Activated T-cell treated with anti-CD3 and anti-CD28 coated beads, Interleukin-2, amount 50 U/mL, for 1 hour (primary cell): Measurements from ENCODE around the gene HEPN1.
A peak's percentile ranks its signal among the peaks of the same experiment; 100 is the strongest.

Experiments used
- DNase-seq: peaks from one replicate; pipeline ENCODE4 v3.0.0-alpha.2; 2020

Gene HEPN1

DNA sequence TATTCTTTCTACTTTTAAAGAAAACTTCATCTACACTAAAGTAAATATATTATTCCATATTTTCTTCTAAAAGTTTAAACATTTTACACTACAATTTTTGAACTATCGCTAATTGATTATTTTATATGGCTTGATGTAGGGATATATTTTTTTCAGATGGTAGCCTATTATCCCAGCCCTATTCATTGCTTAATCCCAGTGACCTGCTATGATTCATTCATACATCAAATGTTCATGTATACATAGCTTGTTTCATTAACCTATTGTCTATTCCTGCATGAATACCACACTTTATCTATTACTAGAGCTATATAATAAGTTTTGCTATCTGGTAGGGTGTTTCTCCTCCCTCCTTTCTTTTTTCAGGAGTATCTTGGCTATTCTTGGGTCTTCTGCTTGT lies 16.4 kb upstream of the HEPN1 start:
- no peak for DNase-seq

DNA sequence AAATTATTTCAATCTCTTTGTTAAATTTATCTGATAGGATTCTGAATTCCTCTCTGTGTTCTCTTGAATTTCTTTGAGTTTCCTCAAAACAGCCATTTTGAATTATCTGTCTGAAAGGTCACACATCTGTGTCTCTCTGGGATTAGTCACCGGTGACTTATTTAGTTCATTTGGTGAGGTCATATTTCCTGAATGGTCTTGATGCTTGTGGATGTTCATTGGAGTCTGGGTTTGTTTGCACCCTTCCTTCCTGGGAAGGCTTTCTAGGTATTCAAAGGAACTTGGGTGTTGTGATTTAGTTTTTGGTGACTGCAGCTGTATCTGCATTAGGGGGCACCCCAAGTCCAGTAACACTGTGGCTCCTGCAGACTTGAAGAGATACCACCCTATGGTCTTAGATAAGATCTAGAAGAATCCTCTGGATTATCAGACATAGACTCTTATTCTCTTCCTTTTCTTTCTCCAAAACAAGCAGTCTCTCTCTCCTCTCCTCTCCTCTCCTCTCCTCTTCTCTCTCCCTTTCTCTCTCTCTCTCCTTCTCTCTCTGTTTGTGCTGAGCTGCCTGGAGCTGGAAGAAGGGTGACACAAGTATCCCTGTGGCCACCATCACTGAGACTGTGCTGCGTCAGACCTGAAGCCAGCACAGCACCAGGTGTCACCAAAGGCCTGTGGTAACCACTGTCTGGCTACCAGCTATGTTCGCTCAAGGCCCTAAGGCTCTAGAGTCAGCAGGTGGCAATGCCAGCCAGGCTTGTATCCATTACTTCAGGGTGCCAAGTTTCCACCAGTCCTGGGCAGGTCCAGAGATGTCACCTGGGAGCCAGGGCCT lies 3.3 kb upstream of the HEPN1 start:
- no peak for DNase-seq

DNA sequence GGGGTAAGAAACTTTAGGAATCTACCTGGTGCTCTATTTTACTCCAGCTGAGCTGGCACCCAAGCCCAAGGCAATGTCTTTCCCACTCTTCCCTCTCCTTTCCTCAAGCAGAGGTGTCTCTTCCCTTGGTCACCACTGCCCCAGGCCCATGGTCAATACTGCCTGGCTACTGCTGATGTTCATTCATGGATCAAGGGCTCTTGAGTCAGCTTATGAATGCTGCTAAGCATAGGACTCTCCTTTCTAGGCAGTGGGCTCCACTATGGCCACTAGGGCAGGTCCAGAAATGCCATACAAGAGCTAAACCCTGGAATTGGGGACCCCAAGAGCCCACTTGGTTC lies 2.7 kb upstream of the HEPN1 start:
- DNase-seq: no peak

DNA sequence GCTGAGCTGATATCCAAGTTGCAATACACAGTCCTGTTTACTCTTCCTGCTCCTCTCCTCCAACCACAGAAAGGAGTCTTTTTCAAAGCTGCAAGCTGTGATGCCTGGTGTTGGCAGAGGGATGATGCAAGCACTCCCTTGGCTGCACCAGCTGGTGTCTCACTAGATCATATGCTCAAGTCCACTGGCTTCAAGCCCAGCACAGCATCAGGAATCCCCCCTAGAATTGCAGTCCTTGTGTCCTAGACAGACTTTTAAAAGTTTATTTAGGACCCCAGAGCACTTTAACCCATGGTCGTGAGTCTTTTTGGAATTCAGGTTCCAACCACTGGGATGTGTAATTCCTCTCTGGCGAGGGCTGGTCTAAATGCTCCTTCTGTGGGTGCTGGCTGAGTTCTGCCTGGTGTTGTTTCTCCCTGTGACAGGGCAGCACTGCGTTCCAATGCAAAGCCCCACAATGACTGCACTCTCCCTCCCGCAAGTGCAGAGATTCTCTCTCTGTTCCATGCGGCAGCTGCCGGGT lies 1.9 kb upstream of the HEPN1 start:
- no peak for DNase-seq

DNA sequence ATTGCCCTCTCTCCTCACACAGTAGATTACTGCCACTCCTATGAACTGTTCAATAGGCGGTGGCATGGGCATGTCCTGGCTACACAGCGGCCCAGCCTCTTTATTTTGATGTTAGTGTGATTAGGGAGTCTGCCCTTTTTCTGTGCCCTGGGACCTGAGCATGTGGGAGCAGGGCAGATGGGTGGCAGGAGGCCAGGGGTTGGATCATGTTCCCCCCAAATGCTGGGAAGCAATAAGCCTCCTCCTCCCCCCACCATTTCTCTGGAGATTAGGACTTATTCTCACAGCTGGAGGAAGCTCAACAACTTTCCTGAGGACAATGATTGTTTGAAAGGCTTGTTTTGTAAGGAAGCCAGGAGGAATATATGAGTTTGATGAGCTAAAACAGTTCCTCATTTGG lies 848 bp downstream of the HEPN1 start:
- no peak for DNase-seq

DNA sequence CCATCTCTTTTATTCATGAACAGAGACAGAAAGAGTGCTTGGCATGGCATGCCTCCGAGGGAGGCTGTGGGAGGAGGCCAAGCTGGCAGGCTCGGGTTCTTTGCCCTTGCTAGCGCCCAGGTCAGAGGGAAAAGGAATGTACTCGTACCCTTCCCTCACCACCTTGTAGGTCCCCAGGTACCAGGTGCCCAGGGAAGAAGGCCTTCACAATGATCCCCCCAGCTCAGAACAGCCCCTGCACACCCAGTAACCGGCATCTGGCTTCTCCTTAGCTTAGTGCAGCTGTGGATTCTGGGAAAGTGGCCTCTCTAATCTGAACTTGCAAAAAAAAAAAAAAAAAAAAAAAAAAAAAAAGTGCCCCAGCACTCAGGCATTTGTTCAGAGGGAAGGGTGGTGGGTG lies 1.3 kb downstream of the HEPN1 start:
- DNase-seq: no peak

DNA sequence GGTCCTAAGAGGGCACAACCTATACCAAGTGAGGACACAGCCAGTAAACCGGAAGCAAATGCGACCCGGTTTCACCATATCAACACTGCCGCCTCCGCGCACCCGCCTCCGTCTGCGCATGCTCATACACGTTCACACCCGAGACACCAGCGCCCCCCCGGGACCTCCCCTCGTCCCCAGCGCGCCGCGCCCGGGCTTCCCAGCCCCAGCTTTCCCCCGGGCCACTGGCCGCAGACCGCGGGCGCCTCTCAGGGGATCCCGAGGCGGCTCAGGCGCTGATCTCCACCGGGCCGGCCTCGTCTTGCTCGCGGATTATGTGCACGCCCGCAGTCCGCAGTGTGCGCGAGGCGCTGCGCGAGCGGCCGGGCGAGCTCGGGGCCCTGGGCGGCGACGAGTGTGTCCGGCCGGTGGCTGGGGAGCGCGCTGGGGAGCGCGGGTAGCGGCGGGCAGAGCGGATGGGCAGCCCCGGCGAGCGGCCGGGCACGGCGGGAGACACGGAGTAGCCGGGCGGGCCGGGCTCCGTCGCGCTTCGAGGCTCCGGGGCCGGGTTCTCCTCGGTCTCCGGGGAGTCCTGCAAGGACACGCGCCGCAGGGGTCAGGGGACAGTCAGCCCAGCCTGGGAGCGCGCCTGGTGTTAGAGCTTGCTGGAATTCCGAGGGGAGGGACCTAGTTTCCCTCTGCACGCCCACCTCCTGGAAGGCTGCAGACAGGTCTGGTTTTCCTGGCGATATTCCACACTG lies 2.0 kb downstream of the HEPN1 start:
- DNase-seq: peak; percentile 76

DNA sequence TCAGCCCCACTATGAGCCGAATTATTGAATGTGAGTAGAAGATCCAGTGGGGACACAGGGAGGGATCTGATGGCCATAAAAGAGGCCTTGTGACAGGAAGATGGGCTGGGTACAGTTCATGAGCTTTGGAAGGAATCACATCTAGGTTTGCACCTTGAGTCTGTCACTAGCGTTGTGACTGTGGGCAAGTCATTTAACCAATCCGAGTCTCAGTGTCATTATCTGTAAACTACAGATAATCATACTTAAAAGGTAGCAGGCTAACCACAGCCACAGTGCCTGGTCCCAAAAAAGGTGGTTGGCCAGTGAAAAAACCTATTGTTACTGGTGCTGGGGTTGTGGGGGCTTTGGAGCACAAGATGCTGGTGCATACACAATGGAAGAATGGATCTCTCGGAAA lies 3.8 kb downstream of the HEPN1 start:
- DNase-seq: no peak

DNA sequence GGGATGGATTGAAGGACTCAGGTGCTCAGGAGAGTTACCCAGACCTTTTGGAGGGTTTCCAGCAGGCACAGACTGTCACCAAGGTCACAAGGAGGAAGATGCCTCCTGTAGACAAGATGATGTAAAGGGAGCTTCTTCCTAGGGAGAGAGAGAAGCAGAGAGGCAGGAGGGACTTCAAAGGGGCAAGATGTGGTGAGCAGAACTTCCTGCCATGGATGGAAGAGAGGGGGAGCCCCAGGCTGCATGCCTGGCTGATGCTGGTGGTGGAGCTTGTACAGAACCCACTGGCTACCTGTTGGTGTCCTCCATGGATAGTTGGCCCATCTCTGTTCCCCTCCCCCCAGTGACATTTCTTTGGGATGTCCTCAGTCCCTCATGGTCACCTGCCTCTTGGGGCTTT lies 4.2 kb downstream of the HEPN1 start:
- no peak for DNase-seq

DNA sequence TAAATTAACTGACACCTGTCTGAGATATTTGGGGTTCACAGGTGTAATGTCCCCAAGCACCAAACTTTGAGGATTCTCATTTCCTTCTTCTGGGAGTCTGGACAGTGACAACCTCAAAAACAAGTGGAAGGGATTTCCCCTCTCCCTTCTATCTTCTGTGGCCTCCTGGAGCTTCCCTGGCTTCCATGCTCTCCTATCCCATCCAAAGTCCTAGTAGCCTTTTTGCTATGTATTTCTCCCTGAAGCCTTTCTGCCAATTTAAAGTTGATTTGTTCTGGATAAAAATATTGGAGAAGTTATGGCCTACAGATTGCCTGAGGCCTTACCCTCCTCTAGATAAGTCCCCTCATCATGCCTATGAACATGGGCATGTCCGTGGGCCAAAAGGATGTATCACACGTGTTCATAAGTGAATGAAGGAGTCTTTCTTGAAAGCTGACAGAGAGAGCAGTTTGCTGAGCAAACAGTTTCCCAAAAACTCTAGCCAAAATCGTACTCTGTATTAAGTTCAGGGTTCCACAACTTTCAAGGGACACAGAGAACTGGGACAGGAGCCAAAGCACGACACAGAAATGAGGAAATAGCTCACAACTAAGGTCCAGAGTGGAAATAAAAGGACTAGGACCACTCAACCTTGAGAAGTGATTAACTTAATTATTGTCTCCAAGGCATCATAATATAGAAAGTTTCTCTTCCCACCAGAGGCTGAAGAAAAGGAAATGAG lies 10.1 kb downstream of the HEPN1 start:
- DNase-seq: no peak

DNA sequence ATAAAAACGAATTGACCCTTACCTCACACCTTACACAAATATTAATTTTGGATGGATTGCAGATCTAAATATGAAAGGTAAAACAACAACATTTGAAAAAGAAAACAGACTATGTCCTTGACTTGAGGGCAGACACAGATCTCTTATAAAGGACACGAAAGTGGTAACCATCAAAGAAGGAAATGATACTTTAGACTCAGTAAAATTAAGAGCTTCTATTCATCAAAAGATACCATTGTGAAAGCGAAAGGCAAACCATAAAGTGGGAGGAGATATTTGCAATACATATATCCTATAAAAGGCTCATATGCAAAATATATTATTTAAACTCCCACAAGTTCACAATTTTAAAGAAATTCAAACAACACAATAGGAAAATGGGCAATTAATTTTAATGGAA lies 11.7 kb downstream of the HEPN1 start:
- no peak for DNase-seq

DNA sequence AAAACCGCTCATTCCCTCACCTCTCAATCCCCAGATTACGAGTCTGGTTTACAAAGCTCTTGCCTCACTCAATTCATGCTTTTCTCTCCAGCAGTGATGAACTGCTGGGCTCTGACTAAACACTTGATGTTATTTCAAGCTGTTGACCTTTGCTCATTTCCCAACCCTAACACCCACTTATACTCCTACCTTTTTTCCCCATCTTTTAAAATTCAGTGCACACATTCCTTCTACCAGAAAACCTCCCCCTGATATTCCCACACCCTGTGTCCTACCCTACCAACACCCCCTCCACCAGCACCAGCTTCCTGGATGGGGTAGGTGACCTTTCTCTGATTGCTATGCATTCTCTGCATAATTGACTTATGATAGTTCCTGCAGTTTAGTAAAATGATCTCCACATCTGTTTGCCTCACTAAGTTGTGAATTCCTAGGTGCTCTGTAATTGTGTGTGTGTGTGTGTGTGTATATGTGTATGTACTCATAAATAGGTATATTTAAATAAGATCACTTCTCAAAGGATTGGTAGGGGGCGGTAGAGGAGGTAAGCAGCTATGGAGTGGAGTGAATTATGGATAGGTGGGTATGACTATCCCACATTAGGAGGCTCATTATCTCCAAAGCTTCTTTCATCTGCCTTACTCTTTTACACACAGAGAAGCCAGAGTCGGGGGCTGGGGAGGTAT lies 16.0 kb downstream of the HEPN1 start:
- no peak for DNase-seq

DNA sequence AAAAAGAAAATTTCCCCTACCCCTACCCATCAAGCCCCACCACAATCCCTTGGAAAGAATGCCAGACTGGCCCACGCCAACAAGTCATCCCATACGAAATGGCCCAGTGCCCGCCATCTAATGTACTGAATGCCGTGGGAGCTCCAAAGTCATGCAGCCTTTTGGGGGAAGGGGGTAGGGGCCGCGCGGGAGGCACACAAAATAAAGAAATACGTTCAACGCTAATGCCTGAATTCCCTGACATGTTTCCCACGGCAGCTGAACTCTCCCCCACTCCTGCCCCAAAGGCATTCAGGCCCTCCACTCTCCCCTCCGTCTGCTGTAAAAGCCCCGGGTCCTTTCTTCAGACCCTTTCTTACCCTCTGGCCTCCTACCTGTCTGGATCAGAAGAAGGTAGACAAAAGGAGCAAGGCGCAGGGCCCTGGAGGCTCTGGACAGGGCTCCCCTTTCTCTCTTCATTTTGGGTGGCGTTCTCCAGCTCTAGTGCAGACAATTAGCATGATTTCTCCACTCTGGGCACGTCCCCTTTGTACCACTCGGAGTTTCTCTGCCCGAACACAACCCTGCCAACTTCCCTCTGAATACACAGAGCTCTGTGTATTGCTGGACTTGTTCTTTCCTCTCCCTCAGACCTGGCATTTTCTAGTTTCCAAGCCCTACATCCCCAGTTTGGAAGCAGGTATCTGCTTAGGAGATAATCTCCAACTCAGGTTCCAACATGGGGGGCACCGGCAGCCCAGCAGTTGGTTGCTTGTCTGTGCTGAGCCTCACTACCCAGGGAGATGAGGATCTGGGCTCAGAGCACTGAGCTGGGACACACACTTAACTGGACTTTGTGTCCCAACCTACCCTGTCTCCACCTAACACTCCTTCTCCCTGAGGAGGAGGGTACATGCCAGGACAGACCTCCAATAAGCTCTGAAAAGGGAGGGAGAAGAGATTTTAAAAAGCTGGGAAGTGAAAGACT lies 16.8 kb downstream of the HEPN1 start, which contains the start of gene HEPACAM:
TSS of gene HEPACAM (minus strand) at position 500 of the 967 bp plus-strand sequence. CDS start at position 459, 41 bp downstream.
- DNase-seq: no peak

DNA sequence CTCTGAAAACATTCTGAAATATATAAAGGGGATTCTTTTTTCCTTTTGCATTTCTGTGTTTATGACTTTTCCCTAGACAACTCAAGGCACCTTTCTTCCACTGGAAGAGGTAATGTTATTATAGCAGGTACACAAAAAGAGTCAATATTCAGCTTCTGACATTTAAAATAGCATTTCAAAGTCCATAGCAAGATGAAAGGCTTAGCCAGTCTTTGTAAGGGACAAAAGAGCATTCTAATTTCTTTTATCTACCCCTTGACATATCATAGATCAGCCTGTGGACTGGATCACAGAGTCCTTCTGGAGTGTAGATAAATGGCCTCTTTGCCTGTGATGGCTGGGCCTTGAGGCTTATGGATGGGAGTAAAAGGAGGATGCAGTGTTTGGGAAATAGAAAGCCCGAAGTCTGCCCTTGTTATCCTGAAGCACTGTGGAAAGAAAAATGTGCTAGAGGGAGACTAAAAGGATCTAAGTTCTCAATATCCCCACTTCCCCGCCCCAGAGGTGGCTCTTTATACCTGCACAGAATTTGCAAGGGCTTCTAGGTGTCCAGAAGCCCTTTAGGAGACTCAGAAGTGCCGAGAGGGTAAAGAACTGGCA lies 18.4 kb downstream of the HEPN1 start:
- DNase-seq: no peak

DNA sequence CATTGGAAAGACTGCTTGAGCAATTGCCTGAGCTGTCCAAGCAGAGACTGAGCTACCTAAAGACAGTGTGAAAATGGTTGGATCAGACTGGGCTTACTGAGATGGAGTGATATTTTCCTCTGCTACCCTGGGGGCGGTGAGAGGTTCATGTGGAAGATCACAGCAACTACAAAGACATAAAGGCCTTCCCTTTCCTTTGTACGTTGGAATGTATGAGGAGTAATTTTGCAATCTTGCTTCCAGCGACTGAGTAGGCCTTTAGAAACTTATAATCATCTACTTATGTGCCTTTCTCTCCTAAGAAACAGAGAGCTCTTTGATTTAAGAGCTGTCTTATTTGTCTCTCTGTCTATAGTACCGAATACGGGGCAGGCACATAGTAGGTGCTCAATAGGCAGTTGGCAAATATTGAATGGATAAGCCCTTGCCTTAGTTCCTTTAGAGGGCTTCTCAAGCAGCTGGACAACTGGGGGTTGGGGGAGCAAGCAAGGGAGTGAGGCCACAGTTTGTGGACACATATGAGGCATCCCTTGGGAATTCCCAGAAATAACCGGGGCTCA lies 19.2 kb downstream of the HEPN1 start:
- DNase-seq: no peak

DNA sequence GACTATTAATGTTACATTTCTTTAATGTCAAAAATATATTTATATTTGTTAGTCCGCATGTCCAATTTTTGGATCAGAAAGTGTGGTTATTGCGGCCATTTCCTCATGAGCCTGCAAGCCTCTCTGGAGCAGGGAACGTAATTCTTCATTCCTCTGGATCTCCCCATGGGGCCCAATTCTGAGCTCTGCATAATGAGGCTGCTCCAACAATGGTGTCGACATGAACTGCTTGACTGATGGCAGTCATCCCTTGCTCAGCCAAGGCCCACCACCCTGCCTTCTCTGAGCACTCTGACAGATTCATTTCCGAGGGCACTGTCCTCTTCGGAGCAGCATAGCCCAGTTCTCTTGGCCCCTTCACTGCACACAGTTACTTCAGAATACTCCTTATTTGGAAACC lies 19.9 kb downstream of the HEPN1 start:
- DNase-seq: no peak

DNA sequence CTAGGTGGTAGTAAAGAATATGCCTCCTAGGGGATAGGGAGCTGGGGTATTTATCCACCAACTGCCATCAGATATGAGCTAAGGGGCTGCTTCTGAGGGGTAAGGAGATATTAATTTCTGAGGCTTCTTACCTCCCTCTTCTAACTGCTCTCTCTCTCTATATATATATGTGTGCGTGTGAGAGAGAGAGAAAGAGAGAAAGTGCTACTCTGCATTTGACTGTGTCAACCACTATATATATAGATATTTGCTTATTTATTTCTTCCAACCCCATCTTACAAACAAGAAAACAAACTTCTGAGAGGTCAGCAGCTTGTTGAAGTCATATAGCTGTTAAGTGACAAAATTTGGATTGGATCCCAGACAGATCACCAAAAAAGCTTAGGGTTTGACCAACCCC lies 22.7 kb downstream of the HEPN1 start:
- DNase-seq: no peak

DNA sequence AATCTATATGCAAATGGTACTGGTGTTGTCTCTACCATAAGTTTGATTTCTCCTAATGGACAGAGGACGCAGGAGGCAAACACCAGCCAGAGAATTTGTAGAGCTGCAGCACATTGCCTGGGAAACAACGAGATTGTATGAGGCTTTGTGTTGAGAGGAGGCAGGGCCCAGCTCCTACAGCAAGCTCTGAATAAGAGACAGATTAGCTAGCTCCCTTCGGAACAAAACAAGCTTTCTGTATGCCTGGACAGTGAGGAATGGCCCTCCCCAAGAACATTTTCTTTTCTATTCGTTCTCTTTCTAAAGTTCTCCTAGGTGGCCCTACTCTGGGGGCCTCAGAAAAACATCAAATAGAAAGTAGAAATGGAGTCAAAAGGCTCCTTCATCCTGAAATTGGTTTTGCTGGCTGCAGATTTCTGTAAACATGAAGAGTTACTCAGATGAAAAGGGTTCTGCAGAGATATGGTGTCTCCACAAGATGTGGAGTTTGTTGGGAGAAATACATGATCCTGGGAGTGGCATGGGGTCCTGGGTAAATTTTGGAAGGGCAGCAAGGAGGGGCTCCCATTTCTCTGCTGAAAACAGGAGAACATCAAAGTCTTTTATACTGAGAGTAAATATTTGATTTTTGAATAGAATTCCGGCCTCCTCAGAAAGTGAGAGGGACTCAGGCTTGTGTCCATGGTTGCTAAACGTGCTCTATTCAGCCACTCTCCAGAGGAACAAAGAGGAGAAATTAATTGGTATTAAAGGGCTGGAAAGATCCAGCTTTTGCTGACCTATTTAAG lies 23.6 kb downstream of the HEPN1 start:
- DNase-seq: no peak

DNA sequence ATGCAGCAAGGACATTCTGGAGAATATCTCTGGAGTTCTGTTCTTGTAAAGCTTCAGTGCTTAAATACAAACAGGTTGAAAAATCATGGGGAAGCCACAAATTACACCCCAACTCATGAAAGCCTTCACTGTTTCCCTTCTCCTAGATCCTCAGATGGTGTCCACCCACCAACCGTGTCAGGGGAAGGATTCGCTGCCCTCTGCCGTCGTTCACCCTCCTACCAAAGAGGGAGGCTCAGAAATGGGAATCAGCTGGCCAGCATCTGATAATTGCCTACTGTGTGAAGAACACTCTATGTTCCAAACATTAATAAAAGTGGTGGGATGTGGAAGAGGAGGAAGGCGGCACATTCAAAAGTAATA lies 24.2 kb downstream of the HEPN1 start:
- DNase-seq: no peak

DNA sequence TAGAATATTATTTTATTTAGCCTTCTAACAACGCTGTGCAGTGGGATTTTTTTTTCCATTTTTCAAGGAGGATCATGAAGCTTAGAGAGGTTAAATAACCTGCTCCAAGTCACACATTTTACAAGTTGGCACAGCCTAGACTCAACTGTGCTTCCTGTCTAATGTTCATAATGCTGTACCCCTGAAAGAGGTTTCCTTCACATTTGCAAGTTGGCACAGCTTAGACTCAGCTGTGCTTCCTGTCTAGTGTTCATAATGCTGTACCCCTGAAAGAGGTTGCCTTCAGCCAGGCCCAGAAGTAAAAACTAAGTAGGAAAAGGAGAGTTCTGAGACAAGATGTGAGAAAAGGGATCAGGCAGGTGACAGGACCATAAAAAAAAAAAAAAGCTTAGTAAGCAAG lies 24.7 kb downstream of the HEPN1 start:
- DNase-seq: no peak
